HG02763 (cell line): ENCODE results near the gene SH2D6.
"Not testable (repeated sequence)": the region's sequence is repeated elsewhere in the genome, so short reads cannot be mapped to it uniquely, and the experiment has no call there.

Experiments used
- ATAC-seq: cut with Tn5 transposase; IDR thresholded peaks from one replicate; pipeline ENCODE4 v1.9.1; 2021; ENCODE audit warnings: mild to moderate bottlenecking, moderate library complexity; ENCODE audit not compliant: unreplicated experiment

SH2D6 gene

GRCh38 chr2:85397925-85398331 is 20.6 kb upstream of the SH2D6 start:
- ATAC-seq, result no peak

- ATAC-seq, result no peak
Observed at GRCh38 chr2:85398426-85399182, 19.9 kb upstream of the SH2D6 start.

GRCh38 chr2:85399183-85399455 is 19.4 kb upstream of the SH2D6 start:
- ATAC-seq, result no peak

GRCh38 chr2:85400023-85400422 is 18.5 kb upstream of the SH2D6 start:
- ATAC-seq, result no peak

GRCh38 chr2:85400541-85401463 is 17.7 kb upstream of the SH2D6 start:
- no peak for ATAC-seq

- no peak for ATAC-seq
Observed at GRCh38 chr2:85401464-85401805, 17.1 kb upstream of the SH2D6 start.

- ATAC-seq, result no peak
Observed at GRCh38 chr2:85401844-85402243, 16.7 kb upstream of the SH2D6 start.

GRCh38 chr2:85405201-85406059 is 13.1 kb upstream of the SH2D6 start:
- peak; percentile 49 for ATAC-seq

GRCh38 chr2:85409845-85410583 is 8.5 kb upstream of the SH2D6 start, which contains the start of gene CAPG:
CAPG (minus strand) TSS chr2:85410366; CDS start chr2:85402145, 8,221 bp downstream.
- ATAC-seq, result peak; percentile 50

- no peak for ATAC-seq
Observed at GRCh38 chr2:85410584-85411404, 7.7 kb upstream of the SH2D6 start.

GRCh38 chr2:85411405-85411748 is 7.1 kb upstream of the SH2D6 start:
- no peak for ATAC-seq

- ATAC-seq, result no peak
Observed at GRCh38 chr2:85413592-85414420, 4.7 kb upstream of the SH2D6 start.

GRCh38 chr2:85414421-85414759 is 4.1 kb upstream of the SH2D6 start:
- not testable (repeated sequence) for ATAC-seq

- ATAC-seq, result no peak
Observed at GRCh38 chr2:85414761-85415553, 3.6 kb upstream of the SH2D6 start.

GRCh38 chr2:85415980-85416650 is 2.4 kb upstream of the SH2D6 start:
- ATAC-seq, result no peak

- no peak for ATAC-seq
Observed at GRCh38 chr2:85419009-85419675, 628 bp downstream of the SH2D6 start.
